Stimulated activated naive B cell treated with anti-CD40 and anti-IgM and Interleukin-4, amounts not matched to agents 10 μg/mL and 1 μg/mL and 100 μg/mL, for 72 hours (primary cell): ENCODE measurements around the gene NXNL1.

Experiments used
- ATAC-seq, 2 donors: fragments of 150-1000 bp; cut with Tn5 transposase; replicated peaks; 2 replicates each; pipeline ENCODE4 v1.10.0; 2021; ENCODE audit warnings: moderate library complexity in 1 of 2
- DNase-seq: peaks from one replicate; pipeline ENCODE4 v3.0.0; 2021
- H3K27ac Mint-ChIP-seq: one replicate; pipeline ENCODE4 v1.8.0; 2022; ENCODE audit warnings: mild to moderate bottlenecking, mixed read lengths
- H3K27me3 Mint-ChIP-seq, 2 donors: one replicate each; pipeline ENCODE4 v1.8.0; 2022; ENCODE audit warnings: mixed read lengths in 2 of 2
- H3K36me3 Mint-ChIP-seq, 2 donors: one replicate each; pipeline ENCODE4 v1.8.0; 2022; ENCODE audit warnings: mixed read lengths in 2 of 2, mild to moderate bottlenecking in 1 of 2
- H3K4me1 Mint-ChIP-seq, 2 donors: one replicate each; pipeline ENCODE4 v1.8.0; 2022; ENCODE audit warnings: mixed read lengths in 2 of 2, mild to moderate bottlenecking in 1 of 2
- H3K4me3 Mint-ChIP-seq, 2 donors: one replicate each; pipeline ENCODE4 v1.8.0; 2022; ENCODE audit warnings: mild to moderate bottlenecking in 2 of 2, mixed read lengths in 2 of 2, moderate library complexity in 1 of 2
- H3K9me3 Mint-ChIP-seq, 2 donors: one replicate each; pipeline ENCODE4 v1.8.0; 2022; ENCODE audit warnings: mixed read lengths in 2 of 2, mild to moderate bottlenecking in 1 of 2

Gene NXNL1

DNA sequence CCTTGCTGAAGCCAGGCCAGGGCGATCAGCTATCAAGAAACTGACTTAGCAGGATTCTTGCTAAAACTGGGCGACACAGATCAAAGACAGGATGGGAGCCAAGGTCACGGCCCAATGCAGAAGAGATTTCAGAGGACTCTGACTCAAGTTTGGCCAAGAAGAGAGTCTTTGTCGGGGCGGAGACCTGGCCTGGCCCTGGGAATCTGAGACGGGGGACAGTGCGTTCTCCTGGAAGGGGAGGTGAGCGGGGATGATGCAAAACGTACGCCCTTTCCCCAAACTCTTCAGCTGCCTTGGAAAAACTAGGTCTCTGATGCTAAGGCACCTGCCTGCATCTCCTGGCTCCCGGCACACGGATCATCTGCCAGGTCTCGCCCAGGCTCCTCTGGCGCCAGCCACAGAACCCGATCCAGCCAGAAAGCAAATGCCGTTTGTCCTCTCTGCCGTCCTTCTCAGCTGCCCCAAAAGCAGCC lies 31.0 kb downstream of the NXNL1 start:
- Mint-ChIP-seq H3K9me3 (no peaks in the 10 kb centered on the region), H3K4me1 (peaks cover 5% of the 10 kb centered on the region in 2 donors), H3K36me3 (peaks cover 0 to 2% of the 10 kb centered on the region in 2 donors), H3K4me3 (no peak overlapping the region), H3K27me3 (no peaks in the 10 kb centered on the region), H3K27ac (no peak overlapping the region)
- no peak for ATAC-seq
- no peak for DNase-seq

DNA sequence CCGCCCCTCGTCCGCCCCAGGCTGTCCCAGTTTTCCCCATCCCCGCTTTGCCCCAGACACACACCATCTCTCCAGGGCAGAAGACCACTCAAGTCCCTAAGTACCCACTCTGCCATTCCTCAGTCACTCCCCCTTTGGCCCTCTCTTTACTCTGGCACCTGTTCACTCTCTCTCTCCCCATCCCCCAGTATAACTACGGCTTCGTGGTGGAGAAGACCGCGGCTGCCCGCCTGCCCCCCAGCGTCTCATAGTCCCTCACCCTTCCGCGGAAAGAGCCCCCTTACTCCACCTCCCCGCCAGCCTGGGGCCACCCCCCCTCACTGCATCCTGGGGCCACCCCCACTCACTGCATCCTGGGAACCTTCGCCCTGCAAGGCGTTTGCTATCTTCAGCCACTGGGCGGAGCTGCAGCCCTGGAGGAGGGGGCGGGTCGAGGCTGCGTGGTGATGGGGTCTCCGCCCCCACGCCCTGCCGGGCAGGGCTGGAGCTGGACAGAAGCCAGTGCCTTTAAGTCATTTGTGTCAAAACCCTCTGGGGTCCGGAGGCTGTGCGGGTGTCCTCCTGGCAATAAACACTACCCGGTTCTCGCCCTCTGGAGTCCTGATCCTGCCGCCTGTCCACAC lies 35.9 kb downstream of the NXNL1 start:
- Mint-ChIP-seq H3K4me3 (no peak overlapping the region), H3K27me3 (no peaks in the 10 kb centered on the region), H3K27ac (peak overlapping the region; percentile 65), H3K4me1 (peaks cover 11 to 21% of the 10 kb centered on the region in 2 donors), H3K36me3 (peaks cover 5 to 12% of the 10 kb centered on the region in 2 donors), H3K9me3 (no peaks in the 10 kb centered on the region)
- no peak for DNase-seq
- peak; percentile 65 to 67 for ATAC-seq

DNA sequence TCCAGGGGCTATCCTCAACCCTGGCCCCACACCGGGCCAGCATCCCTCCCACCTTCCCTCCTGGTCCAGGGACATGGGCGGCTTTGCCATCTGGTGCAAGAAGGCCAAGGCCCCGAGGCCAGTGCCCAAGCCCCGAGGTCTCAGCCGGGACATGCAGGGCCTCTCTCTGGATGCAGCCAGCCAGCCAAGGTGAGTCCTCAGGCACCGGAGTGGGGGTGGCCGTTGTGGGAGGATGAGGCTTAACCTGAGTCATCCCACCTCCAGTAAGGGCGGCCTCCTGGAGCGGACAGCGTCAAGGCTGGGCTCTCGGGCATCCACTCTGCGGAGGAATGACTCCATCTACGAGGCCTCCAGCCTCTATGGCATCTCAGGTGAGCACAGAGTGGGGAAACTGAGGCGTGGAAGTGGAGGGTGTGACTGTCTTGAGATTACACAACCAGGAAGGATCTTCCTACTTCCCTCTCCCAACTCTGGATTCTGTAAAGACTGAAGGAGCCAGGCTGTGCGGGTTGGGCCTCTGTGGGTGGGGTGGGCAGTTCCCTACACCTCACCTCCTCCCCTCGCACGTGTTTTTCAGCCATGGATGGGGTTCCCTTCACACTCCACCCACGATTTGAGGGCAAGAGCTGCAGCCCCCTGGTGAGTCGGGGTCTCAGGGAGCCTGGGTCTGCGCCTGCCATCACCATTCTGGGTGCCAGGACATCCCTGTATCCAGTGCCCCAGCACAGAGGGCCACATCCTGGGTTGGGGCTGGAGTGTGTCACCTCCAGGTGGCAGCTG lies 37.1 kb downstream of the NXNL1 start:
- H3K4me3 Mint-ChIP-seq: no peak overlapping the region
- DNase-seq: no peak
- H3K9me3 Mint-ChIP-seq: no peaks in the 10 kb centered on the region
- H3K4me1 Mint-ChIP-seq: peaks cover 17 to 29% of the 10 kb centered on the region in 2 donors
- no peak for ATAC-seq
- H3K36me3 Mint-ChIP-seq: peaks cover 5 to 12% of the 10 kb centered on the region in 2 donors
- no peak overlapping the region for H3K27ac Mint-ChIP-seq
- H3K27me3 Mint-ChIP-seq: no peaks in the 10 kb centered on the region

DNA sequence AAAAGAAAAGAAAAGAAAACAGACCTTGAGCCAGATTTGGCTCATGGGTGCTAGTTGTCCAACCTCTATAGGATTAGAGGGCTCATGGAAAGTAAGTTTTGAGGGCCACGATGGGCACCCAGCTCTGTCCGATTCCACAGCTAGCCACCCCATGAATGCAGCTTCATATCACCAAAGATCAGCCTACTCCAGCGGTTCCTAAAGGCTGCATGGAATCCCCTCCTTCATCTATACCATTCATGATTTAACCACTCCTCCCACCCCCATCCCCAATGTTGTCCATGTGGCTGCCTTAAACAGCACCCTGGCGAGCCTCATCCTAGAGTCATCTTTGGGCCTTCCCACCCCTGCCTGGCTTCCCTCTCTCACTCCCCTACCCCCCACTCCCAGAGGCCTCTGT lies 38.8 kb downstream of the NXNL1 start:
- Mint-ChIP-seq H3K4me1 (peaks cover 17 to 29% of the 10 kb centered on the region in 2 donors), H3K27me3 (no peaks in the 10 kb centered on the region), H3K4me3 (no peak overlapping the region), H3K36me3 (peaks cover 11 to 20% of the 10 kb centered on the region in 2 donors), H3K27ac (no peak overlapping the region), H3K9me3 (no peaks in the 10 kb centered on the region)
- DNase-seq (no peak), ATAC-seq (no peak)

DNA sequence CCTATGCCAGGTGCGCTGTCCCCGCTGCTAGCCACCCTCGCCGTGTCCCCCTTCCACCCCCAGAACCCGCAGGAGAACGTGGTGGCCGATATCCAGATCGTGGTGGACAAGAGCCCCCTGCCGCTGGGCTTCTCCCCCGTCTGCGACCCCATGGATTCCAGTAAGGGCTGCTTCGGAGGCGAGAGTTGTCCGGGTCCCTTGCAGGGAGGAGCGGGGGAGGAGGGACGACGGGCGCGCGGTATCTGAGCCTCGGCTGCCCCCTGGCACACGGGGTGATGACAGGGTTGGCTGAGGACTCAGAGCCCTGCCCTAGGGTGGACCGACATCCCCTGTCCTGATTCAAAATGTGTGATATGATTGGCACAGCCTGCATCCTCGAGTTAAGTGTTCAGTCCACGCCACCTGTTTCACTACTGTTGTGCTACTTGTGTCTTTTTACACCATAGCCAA lies 40.2 kb downstream of the NXNL1 start:
- DNase-seq: no peak
- Mint-ChIP-seq H3K27ac (peak overlapping the region; percentile 92), H3K4me3 (peak overlapping the region; percentile 93 to 95), H3K9me3 (no peaks in the 10 kb centered on the region), H3K4me1 (peaks cover 17 to 29% of the 10 kb centered on the region in 2 donors), H3K27me3 (no peaks in the 10 kb centered on the region), H3K36me3 (peaks cover 18 to 28% of the 10 kb centered on the region in 2 donors)
- ATAC-seq: peak; percentile 30

DNA sequence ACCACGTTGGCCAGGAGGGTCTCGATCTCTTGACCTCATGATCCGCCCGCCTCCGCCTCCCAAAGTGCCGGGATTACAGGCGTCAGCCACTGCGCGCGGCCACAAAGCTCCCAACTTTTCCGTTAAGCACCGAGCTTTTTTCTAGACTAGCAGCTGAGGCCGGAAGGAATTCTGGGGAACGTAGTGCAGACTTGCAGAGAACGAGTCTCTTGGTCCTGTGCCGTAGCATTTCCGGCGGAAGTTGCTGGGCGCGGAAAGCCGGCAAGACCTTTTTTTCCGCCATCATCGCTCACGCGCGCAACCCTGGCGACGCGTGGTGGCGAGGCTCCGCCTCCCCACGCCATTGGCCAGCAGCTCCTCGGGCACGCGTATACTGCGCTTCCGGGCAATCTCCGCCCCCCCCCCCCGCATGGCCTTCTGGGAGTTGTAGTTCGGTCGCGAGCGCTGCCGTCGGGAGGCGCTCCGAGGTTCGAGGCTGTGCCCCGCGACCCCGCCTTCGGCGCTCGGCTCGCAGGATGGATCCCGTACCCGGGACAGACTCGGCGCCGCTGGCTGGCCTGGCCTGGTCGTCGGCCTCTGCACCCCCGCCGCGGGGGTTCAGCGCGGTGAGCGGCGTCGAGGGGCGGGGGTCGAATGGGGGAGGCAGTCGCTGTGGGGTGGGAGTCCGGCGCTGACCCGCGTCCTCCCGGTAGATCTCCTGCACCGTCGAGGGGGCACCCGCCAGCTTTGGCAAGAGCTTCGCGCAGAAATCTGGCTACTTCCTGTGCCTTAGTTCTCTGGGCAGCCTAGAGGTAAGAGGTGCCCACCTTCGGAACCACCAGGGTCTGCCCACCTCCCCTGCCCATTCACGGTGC lies 40.9 kb downstream of the NXNL1 start, which contains the start of gene MVB12A:
TSS of gene MVB12A (plus strand) at position 427 of the 854 bp plus-strand sequence. CDS start at position 516, 89 bp downstream.
- peak within 1 kb of the TSS; percentile 93 to 95 for H3K4me3 Mint-ChIP-seq
- DNase-seq: peak; percentile 95
- peaks cover 14 to 26% of the 10 kb centered on the region in 2 donors for H3K4me1 Mint-ChIP-seq
- H3K36me3 Mint-ChIP-seq: peaks cover 19 to 32% of the 10 kb centered on the region in 2 donors
- ATAC-seq: peak; percentile 93 to 96
- no peaks in the 10 kb centered on the region for H3K27me3 Mint-ChIP-seq
- H3K9me3 Mint-ChIP-seq: no peaks in the 10 kb centered on the region
- H3K27ac Mint-ChIP-seq: peak within 1 kb of the TSS; percentile 95

DNA sequence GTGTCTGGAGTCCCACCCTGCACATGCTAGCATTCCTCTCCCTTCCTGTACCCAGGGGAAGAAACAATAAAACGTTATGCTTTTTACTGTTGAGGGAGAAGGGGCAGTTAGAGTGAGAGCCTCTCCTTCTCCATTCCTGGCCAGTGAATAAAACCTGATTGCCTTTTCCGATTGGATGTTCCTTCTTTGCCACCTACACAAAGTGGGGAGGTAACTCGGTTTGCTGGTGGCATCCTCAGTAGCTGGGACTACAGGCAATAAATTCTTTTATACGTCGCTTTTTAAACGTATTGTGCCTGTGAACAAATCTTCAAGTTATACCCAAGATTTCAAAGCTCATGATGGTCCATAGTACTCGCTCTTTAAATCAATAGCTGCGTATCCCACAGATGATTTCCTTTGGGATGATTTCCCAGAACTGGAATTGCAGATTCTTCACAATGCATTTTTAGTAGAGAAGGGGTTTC lies 41.5 kb downstream of the NXNL1 start:
- Mint-ChIP-seq H3K27me3 (no peaks in the 10 kb centered on the region), H3K27ac (peak overlapping the region; percentile 95), H3K9me3 (no peaks in the 10 kb centered on the region), H3K4me3 (peak overlapping the region; percentile 93 to 95), H3K36me3 (peaks cover 21 to 32% of the 10 kb centered on the region in 2 donors), H3K4me1 (peaks cover 11 to 19% of the 10 kb centered on the region in 2 donors)
- DNase-seq (no peak), ATAC-seq (no peak)

DNA sequence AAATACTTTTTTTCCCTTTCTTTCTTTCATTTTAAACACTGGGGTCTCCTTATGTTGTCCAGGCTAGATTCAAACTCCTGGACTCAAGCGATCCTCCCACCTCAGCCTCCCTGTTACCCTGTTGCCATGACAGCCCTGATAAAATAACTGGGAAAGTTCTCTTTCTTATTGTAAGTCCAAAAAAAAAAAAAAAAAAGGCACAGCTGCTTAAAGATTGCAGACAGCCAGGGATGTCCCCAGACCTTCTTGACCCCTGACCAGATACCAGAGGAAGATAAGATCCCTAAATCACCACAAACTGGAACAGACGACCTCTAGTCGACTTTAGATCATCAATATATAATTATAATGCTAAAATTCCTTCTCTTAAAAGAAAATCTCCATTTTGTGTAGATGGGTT lies 42.0 kb downstream of the NXNL1 start:
- ATAC-seq (no peak), DNase-seq (no peak)
- Mint-ChIP-seq H3K9me3 (no peaks in the 10 kb centered on the region), H3K27me3 (no peaks in the 10 kb centered on the region), H3K4me1 (peaks cover 11 to 17% of the 10 kb centered on the region in 2 donors), H3K4me3 (peak overlapping the region in 1 of 2 donors; percentile 95), H3K36me3 (peaks cover 21 to 35% of the 10 kb centered on the region in 2 donors), H3K27ac (peak overlapping the region; percentile 95)

DNA sequence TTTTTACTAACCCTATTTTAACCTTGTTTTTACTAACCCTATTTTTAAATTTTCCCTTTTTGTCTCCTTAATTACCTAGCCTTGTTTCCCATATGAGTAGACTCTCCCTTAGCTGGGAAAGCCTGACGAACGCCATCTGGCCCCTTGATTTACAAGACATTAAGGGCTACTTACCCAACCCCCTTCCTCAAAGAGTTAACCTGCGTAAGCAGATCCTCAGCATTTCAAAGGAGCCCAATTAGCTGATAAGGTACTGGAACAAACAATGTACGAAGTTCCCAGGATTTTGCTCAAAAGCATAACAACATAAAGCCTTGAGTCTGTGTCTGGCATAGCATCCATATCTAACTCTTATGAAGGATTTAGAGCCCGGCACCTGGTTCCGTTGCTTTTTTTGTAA lies 45.6 kb downstream of the NXNL1 start:
- H3K9me3 Mint-ChIP-seq: no peaks in the 10 kb centered on the region
- peaks cover 30 to 45% of the 10 kb centered on the region in 2 donors for H3K36me3 Mint-ChIP-seq
- no peak for ATAC-seq
- H3K27ac Mint-ChIP-seq: no peak overlapping the region
- no peak for DNase-seq
- peaks cover 13 to 20% of the 10 kb centered on the region in 2 donors for H3K4me1 Mint-ChIP-seq
- H3K27me3 Mint-ChIP-seq: no peaks in the 10 kb centered on the region
- no peak overlapping the region for H3K4me3 Mint-ChIP-seq

DNA sequence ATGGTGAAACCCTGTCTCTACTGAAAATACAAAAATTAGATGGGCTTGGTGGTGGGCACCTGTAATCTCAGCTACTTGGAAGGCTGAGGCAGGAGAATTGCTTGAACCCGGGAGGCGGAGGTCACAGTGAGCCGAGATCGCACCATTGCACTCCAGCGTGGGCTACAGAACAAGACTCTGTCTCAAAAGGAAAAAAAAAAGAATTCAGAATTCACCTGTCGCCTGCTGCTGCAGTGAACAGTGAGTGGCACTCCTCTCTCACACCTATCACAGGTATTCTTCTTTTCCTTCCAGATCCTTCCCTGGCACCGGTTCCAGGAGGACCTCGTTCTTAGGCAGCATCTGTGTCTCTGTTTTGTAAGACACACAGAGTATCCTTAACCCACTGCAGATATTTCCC lies 46.6 kb downstream of the NXNL1 start:
- DNase-seq (no peak), ATAC-seq (no peak)
- Mint-ChIP-seq H3K27me3 (no peaks in the 10 kb centered on the region), H3K4me3 (no peak overlapping the region), H3K9me3 (no peaks in the 10 kb centered on the region), H3K4me1 (peaks cover 9 to 13% of the 10 kb centered on the region in 2 donors), H3K27ac (no peak overlapping the region), H3K36me3 (peaks cover 30 to 45% of the 10 kb centered on the region in 2 donors)

DNA sequence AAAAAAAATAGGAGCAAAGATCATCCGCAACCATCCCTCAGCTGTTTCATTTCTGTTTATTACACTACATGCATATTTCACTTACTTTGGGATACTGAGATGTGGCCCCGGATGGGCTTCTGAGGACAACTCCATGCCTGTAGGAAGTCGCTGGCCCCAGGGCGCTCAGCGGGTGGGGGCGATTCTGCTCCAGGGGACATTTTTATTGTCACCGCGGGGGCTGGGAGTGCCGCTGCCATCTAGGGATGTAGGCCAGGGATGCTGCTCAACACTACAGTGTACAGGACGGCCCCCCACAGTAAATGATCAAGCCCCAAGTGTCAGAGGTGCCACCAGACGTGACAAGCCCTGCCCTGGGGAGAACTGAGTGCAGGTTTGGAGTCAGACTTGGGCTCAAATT lies 48.9 kb downstream of the NXNL1 start:
- ATAC-seq (no peak), DNase-seq (no peak)
- H3K4me1 Mint-ChIP-seq: peaks cover 14 to 26% of the 10 kb centered on the region in 2 donors
- no peaks in the 10 kb centered on the region for H3K9me3 Mint-ChIP-seq
- no peak overlapping the region for H3K4me3 Mint-ChIP-seq
- no peak overlapping the region for H3K27ac Mint-ChIP-seq
- H3K36me3 Mint-ChIP-seq: peaks cover 23 to 42% of the 10 kb centered on the region in 2 donors
- H3K27me3 Mint-ChIP-seq: no peaks in the 10 kb centered on the region

DNA sequence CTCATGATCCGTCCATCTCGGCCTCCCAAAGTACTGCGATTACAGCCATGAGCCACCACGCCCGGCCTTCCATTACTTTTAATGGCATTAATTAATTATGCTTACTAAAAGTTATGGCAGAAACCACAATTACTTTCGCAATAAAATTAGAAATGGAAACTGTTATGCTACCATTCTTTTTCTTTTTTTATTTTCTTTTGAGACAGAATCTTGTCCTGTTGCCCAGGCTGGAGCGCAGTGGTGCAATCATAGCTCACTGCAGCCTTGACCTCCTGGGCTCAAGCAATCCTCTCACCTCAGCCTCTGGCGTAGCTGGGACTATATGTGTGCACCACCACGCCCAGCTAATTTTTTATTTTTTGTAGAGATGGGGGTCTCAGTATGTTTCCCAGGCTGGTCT lies 50.7 kb downstream of the NXNL1 start:
- Mint-ChIP-seq H3K27ac (no peak overlapping the region), H3K27me3 (no peaks in the 10 kb centered on the region), H3K4me1 (peaks cover 23 to 40% of the 10 kb centered on the region in 2 donors), H3K9me3 (no peaks in the 10 kb centered on the region), H3K4me3 (no peak overlapping the region), H3K36me3 (peaks cover 16 to 32% of the 10 kb centered on the region in 2 donors)
- ATAC-seq (no peak), DNase-seq (no peak)

DNA sequence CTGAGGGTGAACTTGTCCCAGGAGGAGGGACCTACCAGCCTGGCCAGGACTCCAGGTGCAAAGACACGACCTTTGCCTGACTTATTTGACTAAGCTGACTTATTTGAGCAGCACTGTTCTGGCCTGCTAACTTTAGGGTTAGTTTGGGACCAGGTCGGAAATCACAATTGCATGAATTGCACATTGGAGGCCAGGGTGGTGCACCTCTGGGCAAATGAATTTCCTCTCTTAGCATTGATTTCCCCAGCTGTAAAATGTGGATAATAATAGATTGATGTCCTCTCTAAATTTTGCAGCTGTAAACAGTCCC lies 53.9 kb downstream of the NXNL1 start:
- ATAC-seq: peak; percentile 17 to 32
- peak overlapping the region; percentile 97 for H3K27ac Mint-ChIP-seq
- H3K4me1 Mint-ChIP-seq: peaks cover 31 to 46% of the 10 kb centered on the region in 2 donors
- H3K27me3 Mint-ChIP-seq: no peaks in the 10 kb centered on the region
- H3K9me3 Mint-ChIP-seq: no peaks in the 10 kb centered on the region
- H3K4me3 Mint-ChIP-seq: peak overlapping the region; percentile 87 to 96
- peaks cover 21 to 34% of the 10 kb centered on the region in 2 donors for H3K36me3 Mint-ChIP-seq
- DNase-seq: no peak
